HG02870 (cell line): Measurements from ENCODE around the gene GLT1D1.

Experiments
- ATAC-seq: cut with Tn5 transposase; IDR thresholded peaks from one replicate; pipeline ENCODE4 v1.9.1; 2021; ENCODE audit warnings: mild to moderate bottlenecking, moderate library complexity; ENCODE audit not compliant: unreplicated experiment

Gene GLT1D1

DNA sequence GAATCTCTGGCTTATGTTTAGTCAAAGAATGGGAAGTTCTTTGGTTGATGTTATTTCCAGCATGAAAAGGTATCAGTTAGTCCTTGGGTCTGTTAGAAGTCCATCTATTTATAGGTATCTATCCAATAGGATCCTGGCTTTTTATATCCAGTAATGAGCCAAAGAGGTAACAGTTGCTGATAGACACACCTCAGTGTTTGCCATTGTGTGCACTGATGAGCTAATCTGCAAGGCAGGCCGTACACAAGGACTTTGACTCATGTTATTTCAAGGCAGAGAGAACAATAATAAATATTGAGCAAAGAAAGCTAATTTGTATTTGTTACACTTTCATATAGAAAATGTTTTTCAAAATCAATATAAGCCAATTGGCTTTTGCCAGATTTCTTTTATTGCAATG lies 56.4 kb downstream of the GLT1D1 start:
- ATAC-seq: no peak

DNA sequence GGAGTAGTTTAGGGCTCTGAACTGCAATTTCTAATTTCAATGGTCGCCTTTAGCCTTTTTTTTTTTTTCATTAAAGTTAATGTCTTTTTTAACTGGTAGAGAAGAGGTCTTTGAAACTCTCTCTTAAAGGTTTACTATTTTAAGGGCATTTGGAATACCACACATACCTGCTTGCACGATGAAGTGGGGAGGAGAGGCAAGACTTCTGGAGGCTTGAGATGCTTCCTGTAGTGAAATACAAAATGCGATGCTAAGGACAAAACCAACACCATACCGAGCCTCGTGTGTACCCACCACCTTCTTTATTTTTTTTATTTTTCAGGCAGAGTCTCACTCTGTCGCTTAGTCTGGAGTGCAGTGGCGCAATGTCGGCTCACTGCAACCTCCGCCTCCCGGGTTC lies 57.4 kb downstream of the GLT1D1 start:
- no peak for ATAC-seq

DNA sequence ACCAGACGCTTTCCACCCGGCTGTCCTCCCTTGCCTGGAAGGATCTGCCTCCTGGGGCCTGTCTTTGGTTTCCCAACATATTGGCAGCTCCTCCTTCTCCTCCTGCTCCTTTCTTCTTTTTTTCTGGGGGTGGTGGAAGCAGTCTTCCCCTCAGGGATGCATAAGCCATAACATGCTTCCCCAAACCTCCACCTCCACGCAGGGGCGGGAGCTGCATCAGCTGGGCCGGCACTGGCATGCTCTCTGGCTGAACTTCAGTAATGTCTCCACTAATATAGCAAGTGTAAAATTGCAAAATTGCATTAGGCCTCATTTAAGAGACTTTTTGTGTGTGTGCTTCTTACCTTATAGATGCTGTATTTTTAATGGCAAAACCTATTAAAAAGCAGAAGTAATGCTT lies 58.6 kb downstream of the GLT1D1 start:
- ATAC-seq: no peak

DNA sequence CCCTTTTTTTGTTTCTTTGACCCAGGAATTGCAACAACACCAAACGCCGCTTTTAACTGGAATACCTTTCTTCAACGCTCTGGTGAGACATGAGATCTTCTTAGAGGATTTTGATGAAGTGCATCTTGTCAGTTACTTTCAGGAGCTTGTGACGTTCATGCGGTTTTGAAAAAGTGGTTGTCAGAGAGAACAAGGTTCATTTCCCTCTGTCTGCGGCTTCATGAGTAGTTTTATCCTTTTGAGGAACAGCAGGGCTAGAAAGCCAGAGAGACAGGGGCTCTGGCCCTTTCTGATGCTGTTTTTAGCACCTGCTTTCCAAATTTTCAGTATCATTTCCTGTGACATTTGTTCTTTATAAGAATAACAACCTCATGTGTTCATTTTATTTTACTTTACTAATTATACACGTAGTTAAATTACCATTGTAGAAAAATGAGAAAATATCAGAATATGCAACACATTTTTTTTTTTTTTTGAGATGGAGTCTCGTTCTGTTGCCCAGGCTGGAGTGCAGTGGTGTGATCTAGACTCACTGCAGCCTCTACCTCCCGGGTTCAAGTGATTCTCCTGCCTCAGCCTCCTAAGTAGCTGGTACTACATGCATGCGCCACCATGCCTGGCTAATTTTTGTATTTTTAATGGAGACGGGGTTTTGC lies 61.8 kb downstream of the GLT1D1 start:
- ATAC-seq: peak; percentile 99

DNA sequence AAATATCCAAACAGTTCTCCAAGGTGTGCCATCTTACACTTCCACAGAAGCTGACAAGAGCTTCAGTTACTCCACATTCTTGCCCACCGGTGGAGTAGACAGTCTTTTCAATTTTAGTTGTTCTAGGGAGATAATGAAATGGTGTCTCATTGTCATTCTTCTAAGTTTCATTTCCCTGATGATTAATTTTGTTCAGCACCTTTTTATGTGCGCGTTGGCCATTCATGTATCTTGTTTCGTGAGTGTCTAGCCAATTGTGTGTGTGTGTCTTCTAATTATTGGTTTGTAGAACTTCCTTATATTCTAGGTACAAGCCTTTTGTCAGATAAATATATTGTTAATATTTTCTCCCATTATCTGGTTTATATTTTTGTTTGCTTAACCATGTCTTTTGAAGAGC lies 63.1 kb downstream of the GLT1D1 start:
- no peak for ATAC-seq

DNA sequence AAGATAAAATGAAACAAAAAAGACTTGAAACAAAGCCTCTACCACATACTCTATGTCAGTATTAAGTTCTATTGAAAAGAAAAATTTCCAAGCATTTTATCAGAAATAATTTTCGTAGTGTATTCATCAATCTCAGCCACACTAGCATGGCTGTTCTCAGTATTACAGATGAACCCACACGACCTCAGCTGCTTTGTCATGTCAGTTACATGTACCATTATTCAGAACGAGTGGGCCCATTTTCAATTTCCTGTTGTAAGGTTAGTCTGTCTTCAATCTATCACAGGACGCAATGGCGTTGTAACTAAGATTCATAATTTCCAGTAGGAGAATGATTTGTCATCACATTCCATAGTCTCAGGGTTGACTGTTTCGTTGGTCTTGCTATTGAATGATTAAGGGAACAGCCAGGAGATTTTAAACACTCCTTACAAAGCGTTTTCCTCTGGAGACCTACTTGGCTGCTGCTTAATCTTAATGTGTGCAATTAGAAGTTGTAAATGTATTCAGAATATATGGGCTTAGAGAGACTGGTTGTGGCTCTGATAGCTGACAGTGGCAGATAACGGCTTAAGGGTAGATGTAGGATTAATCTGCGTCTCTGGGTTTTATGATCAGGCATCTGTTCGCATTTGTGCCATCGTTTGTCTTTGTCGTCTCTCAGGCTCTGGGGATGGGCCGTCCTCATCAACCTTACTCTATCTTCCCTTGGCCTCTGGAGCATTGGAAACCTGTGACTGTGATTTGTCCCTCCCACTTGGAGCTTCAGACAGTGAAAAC lies 65.4 kb downstream of the GLT1D1 start:
- ATAC-seq: no peak

DNA sequence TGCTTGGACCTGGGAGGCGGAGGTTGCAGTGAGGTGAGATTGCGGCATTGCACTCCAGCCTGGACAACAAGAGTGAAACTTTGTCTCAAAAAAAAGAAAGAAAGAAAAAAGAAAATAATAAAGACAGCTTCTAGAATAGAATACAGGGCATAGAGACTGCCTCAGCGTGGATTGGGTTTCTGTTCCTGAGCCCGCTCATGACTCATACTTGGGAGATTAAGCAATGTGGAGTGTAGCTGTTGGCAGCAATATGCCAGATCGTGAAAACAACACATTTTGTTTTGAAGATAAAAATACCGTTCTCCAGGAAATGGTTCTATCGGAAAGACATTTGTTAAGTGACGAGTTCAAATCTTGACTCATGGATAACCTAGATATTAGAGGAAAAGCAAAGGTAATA lies 67.2 kb downstream of the GLT1D1 start:
- no peak for ATAC-seq

DNA sequence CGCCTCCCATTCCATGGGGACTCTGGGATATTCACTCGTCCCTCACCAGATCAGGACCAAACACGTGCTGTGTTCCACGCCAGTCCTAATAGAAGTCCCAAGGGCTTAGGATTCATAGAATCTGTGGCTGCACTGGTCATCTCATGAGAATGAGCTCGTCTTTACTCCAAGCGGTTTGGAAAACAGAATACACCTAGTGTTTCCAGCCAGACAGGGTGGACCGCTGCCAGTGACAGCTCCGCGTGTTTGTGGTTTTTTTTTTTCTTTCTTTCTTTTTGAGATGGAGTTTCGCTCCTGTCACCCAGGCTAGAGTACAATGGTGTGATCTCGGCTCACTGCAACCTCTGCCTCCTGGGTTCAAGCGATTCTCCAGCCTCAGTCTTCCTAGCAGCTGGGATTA lies 75.1 kb downstream of the GLT1D1 start:
- ATAC-seq: no peak

DNA sequence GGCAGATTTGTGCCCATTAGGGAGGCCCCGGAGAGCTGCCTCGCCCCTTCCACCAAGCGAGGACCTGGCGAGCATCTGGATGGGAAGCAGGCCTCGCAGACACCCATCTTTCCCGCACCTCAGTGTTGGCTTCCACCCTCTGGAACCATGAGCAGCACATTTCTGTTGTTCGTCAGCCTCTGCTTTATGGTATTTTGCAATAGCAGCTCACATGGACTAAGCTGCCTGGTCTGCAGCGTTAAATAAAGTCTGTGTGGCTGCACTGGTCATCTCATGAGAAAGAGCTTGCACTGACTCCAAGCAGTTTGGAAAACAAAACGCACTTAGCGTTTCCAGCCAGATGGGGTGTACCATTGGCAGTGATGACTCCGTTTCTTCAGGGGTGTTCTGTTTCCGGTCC lies 75.8 kb downstream of the GLT1D1 start:
- no peak for ATAC-seq

DNA sequence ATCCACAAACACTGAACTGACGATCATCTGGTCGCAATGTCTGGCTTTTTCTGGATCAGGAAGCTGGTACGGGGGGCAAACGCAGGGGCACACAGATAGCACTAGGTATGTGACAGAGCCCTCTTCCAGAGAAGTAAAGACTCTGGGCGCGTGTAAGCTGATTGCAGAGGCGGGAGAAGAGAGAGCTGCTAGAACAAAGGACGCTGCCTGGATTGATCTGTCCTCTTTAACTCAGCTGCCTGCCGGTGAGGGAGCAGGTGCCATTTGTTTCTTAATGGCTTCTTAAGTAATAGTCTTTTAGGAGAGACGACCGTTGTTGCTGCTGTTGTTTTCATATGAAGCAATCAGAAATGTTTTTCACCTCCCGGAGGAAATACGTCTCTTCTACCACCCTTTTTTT lies 77.3 kb downstream of the GLT1D1 start:
- ATAC-seq: no peak

DNA sequence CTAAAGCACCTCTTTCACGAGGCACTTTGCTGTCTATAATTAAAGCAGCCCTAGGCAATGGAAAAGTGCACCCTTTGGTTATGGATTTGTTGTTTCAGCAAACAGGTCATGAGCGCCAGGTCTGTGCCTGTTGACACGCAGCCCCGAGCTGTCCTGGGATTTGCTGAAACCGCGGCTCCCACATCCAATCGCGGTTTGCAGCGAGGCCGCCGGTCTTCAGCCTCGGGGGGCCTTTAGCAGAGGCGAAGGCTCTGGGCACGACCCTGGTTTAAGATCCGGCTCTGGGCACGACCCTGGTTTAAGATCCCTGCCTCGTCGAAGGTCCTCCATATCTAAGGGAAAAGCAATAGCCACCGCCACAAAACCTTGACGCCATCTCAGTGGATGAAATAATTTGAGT lies 79.2 kb downstream of the GLT1D1 start:
- no peak for ATAC-seq

DNA sequence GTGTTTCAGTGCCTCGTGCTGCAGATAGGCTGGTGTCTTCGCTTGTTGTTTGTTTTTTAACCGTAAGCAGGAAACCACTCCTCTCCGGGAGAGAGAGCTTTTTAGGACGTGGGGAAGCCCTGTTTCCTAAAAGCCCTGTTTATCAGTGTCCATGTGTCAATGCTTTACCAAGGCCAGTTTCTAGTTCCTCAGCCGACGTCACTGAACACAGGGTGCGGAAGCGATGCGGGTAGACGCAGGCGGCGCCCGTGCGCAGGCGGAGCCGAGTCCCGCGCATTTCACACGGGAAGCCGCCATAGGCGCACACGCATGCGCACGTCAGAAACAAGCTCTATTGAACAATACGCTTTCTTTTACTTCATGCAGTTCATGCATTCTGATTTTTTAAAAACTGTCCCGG lies 79.8 kb downstream of the GLT1D1 start:
- ATAC-seq: no peak

DNA sequence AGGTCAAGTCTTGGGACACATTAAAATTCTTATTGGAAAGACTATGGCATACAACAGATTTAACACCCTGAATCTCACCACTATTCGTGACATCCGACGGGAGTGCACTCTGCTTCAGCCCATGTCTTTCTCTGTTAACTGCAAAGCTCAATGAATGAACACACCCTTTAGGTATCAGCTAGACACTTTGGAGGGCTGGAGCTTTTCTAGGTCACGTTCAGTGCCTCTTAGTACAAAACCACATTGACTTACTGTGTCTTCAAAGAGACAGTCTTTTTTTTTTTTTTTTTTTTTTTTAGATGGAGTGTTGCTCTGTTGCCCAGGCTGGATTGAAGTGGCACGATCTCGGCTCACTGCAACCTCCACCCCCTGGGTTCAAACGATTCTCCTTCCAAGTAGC lies 80.6 kb downstream of the GLT1D1 start:
- no peak for ATAC-seq

DNA sequence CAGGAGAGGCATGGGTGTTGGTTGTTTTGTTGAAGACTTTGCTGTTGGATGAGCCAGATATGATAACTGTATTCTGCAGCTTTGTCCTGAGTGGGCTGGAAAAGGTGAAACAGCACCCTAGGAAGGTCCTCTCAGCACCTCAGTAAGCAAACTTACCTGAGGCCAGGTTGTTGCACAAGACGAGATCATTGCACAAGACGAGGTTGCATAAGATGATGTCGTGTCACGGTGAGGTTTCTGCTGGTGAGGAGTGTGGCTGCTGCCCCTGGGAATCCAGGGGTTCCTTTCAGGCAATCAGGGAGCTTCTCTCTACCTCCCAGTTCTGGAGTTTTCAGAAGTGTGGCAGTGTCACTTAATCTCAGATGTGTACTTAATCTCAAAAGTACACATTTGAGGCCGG lies 85.6 kb downstream of the GLT1D1 start:
- ATAC-seq: no peak

DNA sequence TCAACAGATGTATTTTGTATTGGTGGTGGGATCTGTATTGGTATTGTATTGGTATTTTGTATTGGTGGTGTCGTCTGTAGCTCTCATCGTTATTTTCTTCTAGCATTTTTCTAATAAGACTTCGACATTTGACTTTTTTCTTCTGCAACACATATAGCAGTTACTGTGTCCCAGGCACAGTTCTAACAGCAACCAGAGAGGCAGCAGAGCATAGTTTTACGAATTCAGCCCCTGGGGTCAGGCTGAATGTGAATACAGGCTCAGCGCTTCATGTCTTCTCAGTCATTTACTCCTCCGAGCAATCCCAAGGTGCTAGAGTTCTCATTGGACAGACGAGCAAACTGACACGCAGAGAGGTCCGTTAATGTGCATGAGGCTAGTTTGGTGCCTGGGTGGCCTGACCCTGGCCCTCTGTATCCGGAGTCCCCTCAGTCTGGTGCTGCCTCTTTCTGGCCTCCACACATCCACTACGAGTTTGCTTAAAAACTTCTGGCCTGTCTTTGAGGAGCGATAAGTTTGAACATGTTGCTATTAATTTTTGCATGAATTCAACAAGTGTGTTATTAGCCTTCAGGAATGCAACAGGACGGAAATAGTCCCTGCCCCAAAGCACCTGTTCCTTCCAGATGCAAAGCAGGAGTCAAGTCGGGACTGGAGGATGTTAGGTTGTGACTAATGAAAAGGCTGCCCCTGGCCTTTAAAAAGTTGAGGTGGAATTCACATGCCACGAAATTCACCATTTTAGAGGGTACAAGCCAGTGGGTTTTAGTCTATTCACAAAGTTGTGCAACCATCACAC lies 87.0 kb downstream of the GLT1D1 start:
- no peak for ATAC-seq

DNA sequence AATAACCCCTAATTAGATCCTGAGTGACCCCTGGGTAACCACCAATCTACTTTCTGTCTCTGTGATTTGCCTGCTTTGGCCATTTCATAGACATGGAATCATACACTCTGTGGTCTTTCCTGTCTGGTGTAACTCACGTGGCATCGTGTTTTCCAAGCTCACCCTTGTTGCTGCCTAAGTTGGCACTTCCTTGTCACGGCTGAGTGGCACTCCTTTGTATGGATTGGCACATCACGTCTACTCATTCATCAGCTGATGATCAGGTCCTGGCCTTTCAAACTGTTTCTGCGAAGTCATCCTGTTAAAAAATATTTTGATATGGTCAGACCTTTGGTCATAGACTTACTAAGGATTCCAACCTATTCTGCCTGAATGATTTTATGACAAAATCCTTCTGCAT lies 87.7 kb downstream of the GLT1D1 start:
- no peak for ATAC-seq

DNA sequence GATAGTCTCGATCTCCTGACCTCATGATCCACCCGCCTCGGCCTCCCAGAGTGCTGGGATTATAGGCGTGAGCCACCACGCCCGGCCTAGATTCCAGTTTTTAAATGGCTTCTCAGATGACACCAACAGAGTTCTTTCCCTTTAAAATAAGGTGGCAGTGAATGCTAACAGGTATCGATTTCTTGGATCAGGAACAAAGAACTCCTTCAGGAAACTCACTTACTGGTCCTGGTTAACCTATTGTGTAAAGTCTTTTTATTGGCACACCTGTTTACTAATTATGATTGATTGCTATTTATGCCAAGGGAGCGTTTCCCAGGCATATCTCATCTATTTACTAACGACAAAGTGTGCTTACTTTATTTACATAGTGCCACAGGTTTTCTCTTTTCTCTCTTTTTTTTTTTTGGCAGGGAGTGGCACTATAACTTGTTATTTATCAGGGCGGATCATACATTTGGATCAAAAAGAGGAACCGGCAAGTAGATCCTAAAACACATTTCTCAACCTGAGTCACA lies 89.7 kb downstream of the GLT1D1 start:
- ATAC-seq: no peak

DNA sequence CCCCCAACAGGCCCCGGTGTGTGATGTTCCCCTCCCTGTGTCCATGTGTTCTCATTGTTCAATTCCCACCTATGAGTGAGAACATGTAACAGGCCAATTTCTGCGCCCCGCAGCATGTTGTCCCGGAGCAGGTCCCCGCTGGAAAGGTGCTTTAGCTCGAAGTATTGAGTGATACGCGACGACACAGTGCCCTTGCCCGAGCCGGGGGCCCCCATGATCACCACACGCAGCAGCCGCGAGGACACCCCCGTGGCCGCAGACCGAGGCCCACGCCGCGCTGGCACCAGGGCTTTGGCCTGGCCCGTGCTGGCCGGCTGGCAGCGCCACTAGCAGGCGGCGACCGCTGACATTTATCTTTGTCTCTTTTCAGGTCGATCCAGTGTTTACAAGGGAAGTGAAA lies 91.7 kb downstream of the GLT1D1 start:
- ATAC-seq: no peak

DNA sequence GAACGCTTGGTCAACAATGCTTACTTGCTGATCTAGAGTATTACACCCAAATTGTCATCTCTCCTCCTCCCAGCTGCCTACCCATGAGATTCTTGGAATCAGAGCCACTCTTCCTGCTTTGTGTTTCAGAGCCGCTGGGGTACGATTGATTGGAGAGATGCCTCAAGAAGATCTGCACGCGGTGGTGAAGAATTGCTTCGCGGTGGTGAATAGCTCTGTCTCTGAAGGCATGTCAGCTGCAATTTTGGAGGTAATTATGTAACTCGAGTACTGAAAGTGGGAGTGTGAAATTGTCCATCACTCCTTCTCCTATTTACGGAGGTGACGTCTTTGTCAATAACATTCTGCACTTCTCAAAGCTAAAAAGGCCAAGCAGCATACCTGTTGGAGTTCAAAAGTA lies 93.9 kb downstream of the GLT1D1 start:
- no peak for ATAC-seq

DNA sequence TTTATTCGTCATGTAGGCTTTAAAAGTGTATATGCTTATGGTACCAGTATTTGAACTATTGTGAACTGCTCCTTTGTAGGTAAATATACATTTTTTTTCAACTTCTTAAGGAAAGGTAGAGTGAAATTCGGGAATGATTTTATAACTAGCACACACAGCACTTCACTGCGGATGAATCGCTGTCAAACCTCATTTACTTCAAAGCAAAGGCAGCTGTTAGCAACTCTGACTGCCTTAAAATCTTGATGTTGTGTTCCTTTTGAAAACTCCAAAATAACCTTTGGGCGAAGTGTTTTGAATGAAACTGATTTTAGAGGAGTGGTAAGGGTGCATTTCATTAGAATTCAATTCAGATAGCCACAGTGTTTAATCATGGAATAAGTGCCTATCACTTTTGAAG lies 95.8 kb downstream of the GLT1D1 start:
- no peak for ATAC-seq

DNA sequence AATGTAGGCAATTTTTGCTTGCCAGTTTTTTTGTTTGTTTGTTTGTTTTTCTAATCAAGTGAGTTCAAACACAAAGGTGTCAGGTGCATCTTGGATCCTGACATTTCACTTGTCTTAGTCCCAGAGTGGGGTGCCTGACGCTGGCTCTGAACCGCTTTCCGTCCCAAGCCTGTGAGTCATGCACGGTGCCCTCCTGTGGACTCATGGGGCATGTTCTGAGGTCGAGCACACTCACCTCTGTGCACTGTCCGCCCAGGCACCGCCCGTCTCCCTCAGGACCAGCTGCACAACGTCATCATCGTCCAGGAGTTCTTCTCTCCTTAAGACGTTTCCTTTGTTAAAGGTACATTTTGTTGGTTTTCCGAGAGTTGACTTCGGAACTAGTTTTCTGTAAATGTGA lies 98.2 kb downstream of the GLT1D1 start:
- no peak for ATAC-seq

DNA sequence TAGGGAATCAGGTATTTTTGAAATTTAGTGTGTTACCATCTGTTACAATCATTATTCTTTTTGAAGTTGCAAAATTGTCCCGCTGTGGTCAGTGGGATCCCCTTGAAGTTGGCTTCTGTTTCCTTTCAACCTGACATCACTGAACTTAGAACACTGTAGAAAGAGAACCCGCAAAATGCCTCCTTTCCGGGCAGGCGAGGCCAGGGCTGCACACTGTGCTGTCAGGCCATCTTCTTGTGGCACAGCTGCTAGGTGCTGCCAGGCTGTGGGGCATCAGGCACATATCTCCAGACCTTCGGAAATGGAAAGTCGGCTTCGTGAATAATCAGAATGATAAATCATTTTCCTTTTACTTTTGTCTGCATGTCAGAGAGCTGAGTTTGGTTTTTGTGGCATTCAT lies 103.5 kb downstream of the GLT1D1 start:
- ATAC-seq: no peak
